Measurements from ENCODE around the gene AP3B1. TPM values are rescaled to one million over a fixed set of nuclear protein-coding genes. Genes with fewer than 3 reads are reported as not detected.

The AP3B1 gene
- polyA plus RNA-seq, 1 of the 3 experiments (the other 2 are of a cell fraction), result 18.0 TPM

DNA sequence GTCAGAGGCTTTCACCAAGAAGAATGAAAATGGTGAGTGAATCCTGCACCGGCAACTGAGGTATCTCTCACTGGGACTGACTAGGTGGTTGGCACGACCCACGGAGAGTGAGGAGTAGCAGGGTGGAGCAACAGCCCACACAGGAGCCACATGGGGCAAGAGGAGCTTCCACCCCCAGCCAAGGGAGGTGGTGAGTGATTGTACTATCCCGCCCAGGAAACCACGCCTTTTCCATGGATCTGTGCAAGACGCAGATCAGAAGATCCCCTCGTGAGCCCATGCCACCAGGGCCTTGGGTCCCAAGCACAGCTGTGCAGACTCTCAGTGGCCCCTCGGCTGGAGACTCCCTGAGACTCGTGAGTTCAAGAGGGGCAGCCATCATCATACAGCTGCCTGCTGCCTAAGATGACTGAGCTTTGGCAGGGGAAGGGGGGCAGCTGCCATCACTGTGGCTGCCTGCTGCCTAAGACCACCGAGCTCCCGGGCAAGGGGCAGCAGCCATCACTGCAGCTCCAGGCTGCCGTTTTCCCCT, 229.5 kb downstream of the AP3B1 start:
- Histone ChIP-seq H3K79me2 (ENCODE audit: insufficient read depth) (no peaks in the 10 kb centered on the region), H3F3A (replicated peaks; ENCODE audit: insufficient read depth) (no peaks in the 10 kb centered on the region), H3K4me2 (no peak overlapping the region), H3K27me3 (ENCODE audit: insufficient read depth) (no peaks in the 10 kb centered on the region), H3K4me1 (ENCODE audit: control insufficient read depth in 1 of 2, insufficient read depth in 2 of 2, low read depth in 1 of 2, low read length in 1 of 2) (no peaks in the 10 kb centered on the region; a peak in 1 of 4 replicates), H3K9me3 (no peaks in the 10 kb centered on the region), H3K27ac (ENCODE audit: low read depth in 2 of 2, low read length in 1 of 2) (no peak overlapping the region), H3K36me3 (replicated peaks in 1 of 2; ENCODE audit: control insufficient read depth in 1 of 2, insufficient read depth in 2 of 2, low read length in 1 of 2) (peaks cover 0 to 13% of the 10 kb centered on the region in 2 experiments), H2AFZ (ENCODE audit: low read depth) (no peak overlapping the region), H4K20me1 (ENCODE audit: insufficient read depth) (no peaks in the 10 kb centered on the region), H3K9ac (no peak overlapping the region), H3K9me2 (no peaks in the 10 kb centered on the region), H3K4me3 (ENCODE audit: low read depth in 2 of 2, low read length in 1 of 2) (no peak overlapping the region)
- 100% methylated on average over 3 of the region's 12 CpGs for WGBS (ENCODE audit: low lambda C conversion rate)
- DNase-seq, result no peak
- CTCF ChIA-PET, result interaction anchor here (0.7 to 1.2 kb wide), 4 partner anchors 9 to 504 kb away, joined by 3 read pairs; no protein-coding TSS in a partner anchor
- POLR2A ChIA-PET, result no interaction called here
- TF ChIP-seq TAF1 (IDR thresholded peaks at IDR 0.05; ENCODE audit: borderline replicate concordance, low read depth, low read length) (no peak), TEAD4 (IDR thresholded peaks at IDR 0.05; ENCODE audit: borderline replicate concordance, insufficient read depth) (no peak)

DNA sequence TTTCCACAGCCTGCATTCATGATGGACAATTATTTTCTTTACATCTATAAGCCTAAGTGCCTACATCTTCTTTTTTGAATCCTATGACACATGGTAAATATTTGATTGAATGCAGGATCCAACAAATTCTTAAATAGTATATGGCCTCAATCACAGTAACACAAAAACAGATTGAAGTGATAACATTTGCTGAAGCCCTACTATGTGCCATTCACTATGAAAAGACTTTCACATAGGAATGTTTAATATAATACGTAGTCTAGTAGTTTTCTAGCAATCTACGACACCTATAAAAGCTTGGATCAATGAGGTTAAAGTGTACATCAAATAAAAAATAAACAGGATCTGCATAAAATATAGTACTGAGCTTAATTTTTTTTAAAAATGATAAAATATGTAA, 231.0 kb downstream of the AP3B1 start:
- whole genome bisulfite sequencing (ENCODE audit: low lambda C conversion rate), result 97% methylated on average over 2 of the region's 2 CpGs
- CTCF ChIA-PET, result interaction anchor here (1.0 to 2.0 kb wide), 3 partner anchors 9 to 503 kb away, joined by 3 to 6 read pairs (median 5); no protein-coding TSS in a partner anchor
- Histone ChIP-seq H4K20me1 (ENCODE audit: insufficient read depth) (no peaks in the 10 kb centered on the region), H3K4me2 (no peak overlapping the region), H3K27me3 (ENCODE audit: insufficient read depth) (no peaks in the 10 kb centered on the region), H3K27ac (ENCODE audit: low read depth in 2 of 2, low read length in 1 of 2) (no peak overlapping the region), H2AFZ (ENCODE audit: low read depth) (no peak overlapping the region), H3K9ac (no peak overlapping the region), H3K36me3 (replicated peaks in 1 of 2; ENCODE audit: control insufficient read depth in 1 of 2, insufficient read depth in 2 of 2, low read length in 1 of 2) (peaks cover 0 to 8% of the 10 kb centered on the region in 2 experiments), H3K4me3 (ENCODE audit: low read depth in 2 of 2, low read length in 1 of 2) (no peak overlapping the region), H3K79me2 (ENCODE audit: insufficient read depth) (no peaks in the 10 kb centered on the region), H3F3A (replicated peaks; ENCODE audit: insufficient read depth) (no peaks in the 10 kb centered on the region), H3K4me1 (ENCODE audit: control insufficient read depth in 1 of 2, insufficient read depth in 2 of 2, low read depth in 1 of 2, low read length in 1 of 2) (no peaks in the 10 kb centered on the region; a peak in 1 of 4 replicates), H3K9me3 (no peaks in the 10 kb centered on the region), H3K9me2 (no peaks in the 10 kb centered on the region)
- TF ChIP-seq TCF12 (IDR thresholded peaks at IDR 0.05) (no peak), POLR2AphosphoS5 (IDR thresholded peaks at IDR 0.05; ENCODE audit: low read depth, low read length) (no peak), NRF1 (IDR thresholded peaks at IDR 0.05; ENCODE audit: low read depth, low read length) (no peak), SIN3A (IDR thresholded peaks at IDR 0.05; ENCODE audit: borderline replicate concordance, low read depth, low read length) (no peak), TEAD4 (IDR thresholded peaks at IDR 0.05; ENCODE audit: borderline replicate concordance, insufficient read depth) (no peak), FOXJ3 (CRISPR knock-in tag; IDR thresholded peaks at IDR 0.05) (no peak), RCOR1 (IDR thresholded peaks at IDR 0.05; ENCODE audit: low read length) (no peak), ELF1 (IDR thresholded peaks at IDR 0.05) (no peak), MXI1 (IDR thresholded peaks at IDR 0.05; ENCODE audit: low read depth, low read length) (no peak), MEF2A (IDR thresholded peaks at IDR 0.05; ENCODE audit: borderline replicate concordance, low read depth) (no peak), SMC3 (IDR thresholded peaks at IDR 0.05; ENCODE audit: low read depth, low read length) (no peak), NFIC (IDR thresholded peaks at IDR 0.05; ENCODE audit: borderline replicate concordance) (no peak)
- TF ChIP-seq, protein P1, sequence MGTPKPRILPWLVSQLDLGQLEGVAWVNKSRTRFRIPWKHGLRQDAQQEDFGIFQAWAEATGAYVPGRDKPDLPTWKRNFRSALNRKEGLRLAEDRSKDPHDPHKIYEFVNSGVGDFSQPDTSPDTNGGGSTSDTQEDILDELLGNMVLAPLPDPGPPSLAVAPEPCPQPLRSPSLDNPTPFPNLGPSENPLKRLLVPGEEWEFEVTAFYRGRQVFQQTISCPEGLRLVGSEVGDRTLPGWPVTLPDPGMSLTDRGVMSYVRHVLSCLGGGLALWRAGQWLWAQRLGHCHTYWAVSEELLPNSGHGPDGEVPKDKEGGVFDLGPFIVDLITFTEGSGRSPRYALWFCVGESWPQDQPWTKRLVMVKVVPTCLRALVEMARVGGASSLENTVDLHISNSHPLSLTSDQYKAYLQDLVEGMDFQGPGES (IDR thresholded peaks at IDR 0.05; ENCODE audit: low read depth, low read length), result no peak
- TF ChIP-seq, protein P2, sequence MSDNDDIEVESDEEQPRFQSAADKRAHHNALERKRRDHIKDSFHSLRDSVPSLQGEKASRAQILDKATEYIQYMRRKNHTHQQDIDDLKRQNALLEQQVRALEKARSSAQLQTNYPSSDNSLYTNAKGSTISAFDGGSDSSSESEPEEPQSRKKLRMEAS (IDR thresholded peaks at IDR 0.05; ENCODE audit: low read depth), result no peak
- DNase-seq, result no peak
- POLR2A ChIA-PET, result no interaction called here
